GM19238 (cell line): Measurements from ENCODE around the gene MSMB.
A peak's percentile ranks its signal among the peaks of the same experiment; 100 is the strongest.

Experiments
- DNase-seq: peaks from one replicate; pipeline ENCODE4 v3.0.0; 2011; ENCODE audit warnings: low spot score; ENCODE audit not compliant: insufficient read length

The MSMB gene

DNA sequence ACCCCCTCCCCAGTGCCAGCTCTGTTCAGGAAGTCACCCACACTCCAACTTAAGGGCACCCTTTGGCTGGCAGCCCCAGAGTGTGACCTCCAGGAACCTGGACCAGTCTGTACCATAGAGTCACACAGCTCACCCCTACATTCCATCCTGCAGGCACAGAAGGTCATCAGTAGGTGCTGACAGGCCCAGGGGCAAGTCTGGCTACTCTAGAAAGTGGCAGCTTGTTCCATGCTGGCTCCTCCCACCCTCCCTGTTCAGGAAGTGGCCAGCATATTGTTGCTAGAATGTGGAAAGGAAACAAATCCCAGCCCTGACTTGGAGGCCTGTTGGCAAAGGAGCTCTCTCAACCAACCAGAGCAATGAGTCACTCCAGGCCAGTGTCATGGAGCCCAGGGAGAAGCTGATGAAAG, 12.5 kb downstream of the MSMB start:
- DNase-seq, result no peak

DNA sequence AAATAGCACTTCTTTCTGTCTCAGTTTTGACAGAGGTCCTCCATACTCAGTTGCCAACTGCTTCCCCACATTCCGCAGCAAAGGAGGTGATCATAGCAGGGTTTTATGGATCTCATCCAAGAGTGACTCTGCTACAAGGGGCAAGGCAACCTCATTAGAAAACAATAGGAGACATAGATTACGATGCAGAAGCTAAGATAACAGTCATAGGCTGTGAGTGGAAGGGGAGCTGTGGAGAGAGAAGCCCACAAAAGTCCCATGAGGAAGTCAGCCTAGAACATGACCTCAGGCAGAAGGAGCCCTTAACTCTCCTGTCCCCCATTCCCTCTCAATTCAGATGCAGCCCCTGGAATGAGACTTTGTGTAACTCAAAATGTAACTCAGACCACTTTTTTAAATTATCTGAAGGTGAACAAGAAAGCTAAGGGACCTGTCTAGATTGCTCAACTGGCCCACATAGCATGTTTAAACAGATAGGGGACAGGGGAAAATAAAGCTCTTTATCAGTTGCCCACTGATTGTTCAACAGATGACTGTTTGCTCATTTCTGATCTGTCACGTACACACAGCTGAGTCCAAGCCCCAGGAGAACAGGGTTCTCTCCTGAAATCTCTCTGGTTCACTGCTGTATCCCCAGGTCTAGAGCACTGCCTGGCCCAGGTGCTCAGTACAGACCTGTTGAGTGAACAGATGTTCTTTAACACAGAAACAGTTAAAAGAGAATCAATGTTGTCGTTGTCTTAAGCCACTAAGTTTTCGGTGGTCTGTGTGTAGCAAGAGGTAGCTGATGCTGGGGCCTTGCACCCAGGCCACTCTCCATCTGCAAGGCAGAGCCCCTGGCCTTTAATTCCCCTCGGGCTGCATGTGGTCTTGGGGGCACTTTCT, 14.2 kb downstream of the MSMB start:
- DNase-seq, result no peak

DNA sequence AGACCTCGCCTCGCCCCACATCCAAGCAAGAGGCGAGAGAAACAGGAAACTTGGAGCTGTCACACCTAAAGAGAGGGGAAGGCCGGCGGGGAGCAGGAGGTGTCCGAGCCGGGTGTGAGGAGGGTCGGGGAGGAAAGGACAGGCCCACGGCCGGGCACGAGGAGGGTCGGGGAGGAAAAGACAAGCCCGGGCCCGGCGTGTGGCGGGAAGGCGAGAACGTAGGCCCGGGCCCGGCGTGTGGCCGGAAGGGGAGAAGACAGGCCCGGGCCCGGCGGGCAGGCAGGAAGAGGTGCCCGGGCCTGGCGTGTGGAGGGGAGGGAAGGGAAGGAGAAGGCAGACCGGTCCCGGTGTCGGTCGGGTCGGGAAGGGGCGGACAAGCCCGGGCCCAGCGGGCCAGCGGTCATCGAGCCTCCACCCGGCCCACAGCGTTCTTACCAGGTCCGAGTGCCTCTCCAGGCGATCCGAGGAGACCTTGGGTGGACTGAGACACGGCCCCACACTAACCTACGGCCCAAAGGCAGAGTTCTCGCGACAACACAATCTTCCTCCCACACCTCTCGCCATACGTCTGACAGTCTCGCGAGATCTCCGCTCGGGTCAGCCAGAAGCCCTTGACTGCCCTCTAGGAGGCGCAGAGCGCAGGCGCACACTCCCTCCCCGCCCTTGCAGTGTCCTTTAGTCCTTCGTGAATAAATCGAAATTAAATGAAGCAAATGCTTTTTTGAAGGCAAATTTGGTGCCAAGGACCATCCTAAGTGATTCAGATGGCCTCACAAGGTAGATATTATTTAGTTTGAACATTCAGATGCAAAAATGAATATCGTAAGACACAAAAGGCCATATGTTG, 15.8 kb downstream of the MSMB start, which contains the start of gene NCOA4:
NCOA4 (minus strand) TSS at position 533 of the 847 bp plus-strand sequence. CDS start 13,943 bp downstream, outside the sequence.
- DNase-seq, result peak; percentile 94

DNA sequence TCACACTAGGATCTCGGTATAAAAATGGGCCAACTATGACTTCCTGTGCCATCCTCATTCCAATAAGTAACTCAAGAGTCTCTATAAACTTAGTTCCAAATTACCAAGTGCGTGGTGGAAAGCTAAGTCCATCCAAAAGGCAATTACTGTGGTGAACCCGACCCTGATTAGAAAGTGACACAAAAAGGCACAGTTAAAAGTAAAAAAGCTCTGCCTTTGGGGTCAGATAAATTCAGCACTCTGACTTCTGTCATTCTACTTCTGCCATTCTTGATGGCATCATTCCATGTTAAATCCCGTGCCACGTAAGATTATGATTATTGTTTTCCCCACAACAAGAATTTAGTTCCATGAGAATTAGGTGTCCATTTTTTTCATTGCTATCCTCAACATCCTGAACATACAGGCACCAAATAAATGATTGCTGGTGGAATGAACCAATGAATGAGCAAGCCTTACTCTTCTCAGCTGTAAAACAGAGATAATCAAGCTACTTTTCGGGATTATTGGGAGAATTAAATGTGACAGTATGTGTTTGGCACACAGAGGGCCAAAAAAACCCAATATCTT, 16.5 kb downstream of the MSMB start:
- no peak for DNase-seq

DNA sequence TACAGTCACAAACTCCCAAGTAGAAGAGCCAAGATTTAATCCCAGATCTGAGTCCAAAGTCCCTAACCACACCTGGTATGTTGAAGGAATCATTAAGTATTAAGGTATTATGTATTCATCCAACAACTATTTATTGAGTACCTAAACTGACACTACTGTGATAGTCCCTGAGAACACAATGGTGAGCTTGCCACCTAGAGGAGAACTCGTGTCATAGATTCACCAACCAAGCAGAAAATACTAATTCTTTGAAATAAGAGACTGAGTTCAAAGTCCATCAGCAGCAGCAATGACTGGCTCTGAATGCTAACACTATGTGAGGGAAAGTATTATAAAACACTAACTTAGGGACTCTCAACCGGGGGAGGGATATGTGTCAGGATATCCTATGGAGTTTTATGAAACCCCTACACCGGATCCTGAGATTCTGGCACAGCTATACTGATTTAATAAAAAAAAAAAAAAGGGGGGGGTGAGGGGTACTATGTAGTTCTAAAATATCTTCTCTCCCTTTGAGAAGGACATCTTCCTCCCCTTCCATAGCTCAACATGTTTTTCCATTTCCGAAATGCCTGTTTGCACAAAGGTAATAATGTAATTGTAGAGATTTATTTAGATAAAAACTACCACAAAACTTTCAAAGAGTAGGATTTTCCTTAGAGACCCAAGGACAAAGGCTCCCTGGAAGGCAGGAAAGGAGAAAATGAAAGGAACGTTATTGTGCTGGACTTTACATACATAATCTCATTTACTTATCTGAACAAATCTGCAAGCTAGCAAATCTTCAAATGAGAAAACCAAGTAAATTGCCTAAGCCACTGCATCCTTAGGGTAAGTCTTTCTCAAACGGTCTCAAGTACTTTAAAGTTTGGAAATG, 17.2 kb downstream of the MSMB start:
- DNase-seq, result peak; percentile 27

DNA sequence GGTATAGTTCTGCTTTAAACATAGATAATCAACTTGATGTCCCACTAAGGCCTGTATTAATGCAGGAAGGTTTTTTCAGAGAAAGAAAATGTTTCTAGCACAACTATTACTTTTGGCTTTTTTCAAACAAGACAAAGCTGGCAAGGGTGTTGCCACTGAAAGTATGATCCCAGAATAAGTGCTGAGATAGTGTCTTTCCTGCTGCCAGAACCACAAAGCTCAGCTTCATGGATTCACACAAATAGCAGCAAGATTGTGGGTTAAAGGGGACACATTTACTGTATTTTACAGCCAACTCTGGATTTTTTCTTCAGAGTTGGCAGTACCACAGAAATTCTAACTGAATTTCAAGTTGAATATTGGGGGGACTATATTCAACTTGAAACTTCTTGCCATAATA, 20.0 kb downstream of the MSMB start:
- no peak for DNase-seq

DNA sequence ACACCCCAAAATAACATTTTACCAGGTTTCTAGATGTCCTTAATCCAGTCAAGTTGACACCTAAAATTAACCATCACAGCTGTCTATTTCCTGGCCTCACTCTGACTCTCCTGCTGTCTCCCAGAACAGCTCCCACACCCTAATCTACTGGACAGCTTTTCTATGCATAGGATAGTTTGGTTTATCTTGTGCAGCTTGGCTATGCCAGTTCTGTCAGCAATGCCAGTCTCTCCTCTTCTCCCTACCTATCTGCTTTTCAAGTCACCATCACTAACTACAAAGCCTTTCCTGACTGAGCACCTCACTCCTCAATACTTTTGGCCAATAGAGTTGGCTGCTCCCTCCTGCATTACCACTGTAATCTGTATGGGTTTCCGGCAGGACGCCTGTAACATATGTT, 20.7 kb downstream of the MSMB start:
- no peak for DNase-seq

DNA sequence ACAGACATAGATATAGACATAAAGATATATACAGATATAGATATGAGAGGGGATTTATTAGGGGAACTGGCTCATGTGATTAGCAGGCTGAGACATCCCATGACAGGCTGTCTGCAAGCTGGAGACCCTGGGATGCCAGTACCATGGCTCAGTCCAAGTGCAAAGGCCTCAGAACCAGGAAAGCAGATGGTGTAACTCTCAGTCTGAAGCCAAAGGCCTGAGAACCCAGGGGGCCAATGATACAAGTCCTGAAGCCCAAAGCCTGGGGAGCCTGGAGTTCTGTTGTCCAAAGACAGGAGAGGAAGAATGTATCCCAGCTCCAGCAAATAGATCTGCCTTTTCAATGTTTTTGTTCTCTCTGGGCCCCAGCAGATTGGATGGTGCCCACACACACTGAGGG, 21.1 kb downstream of the MSMB start:
- no peak for DNase-seq

DNA sequence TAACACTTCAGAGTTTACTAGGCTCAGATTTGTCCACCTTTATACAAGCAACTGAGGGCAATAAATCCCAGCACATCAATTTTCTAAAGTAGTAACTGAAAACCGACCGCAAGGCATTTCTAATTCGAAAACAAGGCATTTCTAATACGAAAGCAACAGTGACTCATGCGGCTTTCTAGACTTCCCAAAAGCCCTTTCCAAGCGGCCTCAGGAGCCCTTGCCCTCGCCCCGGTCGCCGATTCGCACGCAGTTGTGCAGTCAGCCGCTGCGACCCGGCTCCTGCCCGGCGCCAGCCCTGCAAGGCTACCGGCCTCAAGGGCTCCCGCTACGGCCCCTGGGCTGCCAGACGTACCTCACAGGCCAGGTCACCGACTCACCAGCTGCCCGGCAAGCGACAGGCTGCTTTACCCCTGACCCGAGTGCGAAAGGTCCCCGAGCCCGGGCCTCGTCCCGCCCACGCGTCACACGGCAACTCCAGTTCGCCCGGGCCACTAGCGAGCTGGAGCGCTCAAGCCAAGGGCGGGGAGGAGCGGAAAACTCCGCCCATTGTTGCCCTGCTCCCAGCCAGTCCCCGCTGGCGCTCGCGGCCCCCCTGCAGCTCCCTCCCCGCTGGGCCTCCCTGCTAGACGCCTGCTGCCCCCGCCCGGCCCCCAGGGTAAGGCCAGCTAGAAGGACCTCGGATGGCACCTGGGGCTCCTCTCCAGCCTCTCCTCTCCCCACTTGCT, 22.9 kb downstream of the MSMB start:
- peak; percentile 67 for DNase-seq

DNA sequence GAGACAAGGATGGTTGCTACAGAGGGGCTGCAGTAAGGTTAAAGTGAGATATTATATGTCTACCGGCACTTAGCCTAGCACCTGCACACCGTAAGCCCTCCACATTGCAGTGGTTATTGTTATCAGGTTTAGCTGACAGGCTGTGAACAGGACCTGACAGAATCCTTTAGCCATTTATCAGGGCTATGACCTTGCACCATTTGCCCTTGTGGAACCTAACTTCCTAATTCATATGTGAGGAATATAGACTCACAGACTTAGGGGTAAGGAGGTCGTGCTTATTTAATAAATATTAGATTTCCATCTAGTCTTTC, 25.8 kb downstream of the MSMB start:
- no peak for DNase-seq

DNA sequence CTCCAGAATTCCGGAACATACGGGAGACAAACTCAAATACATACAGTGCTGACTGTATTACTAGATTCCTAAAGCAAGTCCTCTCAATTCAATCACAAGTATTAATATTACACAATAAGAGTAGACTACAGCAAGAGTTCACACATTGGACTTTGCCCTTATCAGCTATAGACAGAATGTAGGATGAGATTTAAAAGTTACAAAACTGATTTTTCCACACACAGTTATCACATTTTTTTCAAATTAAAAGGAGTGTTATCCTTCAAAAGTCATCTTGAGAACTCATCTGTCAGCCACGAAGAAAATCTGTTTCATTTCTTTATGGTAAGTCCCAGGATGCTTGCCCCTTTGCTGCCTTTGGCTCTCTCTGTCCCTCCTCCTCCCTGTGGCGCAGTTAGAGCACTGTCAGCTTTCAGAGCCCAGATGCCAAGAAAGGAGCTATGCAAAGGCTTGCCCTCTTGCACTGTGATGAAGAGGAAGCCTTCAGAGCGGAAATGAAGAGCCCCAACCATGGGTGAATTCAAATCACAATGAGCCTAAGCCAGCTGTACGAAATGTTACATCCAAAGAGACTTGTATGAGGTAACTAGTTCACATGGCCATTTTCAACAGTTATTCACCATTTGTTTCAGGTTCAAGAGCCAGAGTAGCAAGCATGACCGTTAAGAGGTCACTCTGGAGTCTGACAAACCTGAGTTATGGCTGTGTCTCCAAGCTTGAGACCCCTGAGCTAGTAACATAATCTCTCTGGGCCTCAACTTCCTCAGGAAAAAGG, 26.3 kb downstream of the MSMB start:
- DNase-seq, result no peak

DNA sequence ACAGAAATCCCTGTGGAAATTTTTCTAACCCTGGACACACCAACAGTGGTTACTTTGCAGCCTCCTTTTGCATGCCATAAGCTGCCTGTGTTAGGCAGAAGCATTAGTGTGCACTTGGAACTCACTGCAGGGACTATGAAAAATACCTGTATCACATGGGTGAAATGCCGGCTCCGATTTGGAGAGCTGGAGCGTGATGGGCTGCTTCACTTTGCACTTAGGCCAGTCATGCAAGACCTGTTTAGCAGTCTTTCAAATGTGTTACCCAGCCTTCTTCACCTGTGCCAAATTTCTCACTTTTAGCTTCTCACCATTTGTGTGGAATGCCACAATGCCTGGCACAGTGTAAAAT, 26.9 kb downstream of the MSMB start:
- DNase-seq, result no peak

DNA sequence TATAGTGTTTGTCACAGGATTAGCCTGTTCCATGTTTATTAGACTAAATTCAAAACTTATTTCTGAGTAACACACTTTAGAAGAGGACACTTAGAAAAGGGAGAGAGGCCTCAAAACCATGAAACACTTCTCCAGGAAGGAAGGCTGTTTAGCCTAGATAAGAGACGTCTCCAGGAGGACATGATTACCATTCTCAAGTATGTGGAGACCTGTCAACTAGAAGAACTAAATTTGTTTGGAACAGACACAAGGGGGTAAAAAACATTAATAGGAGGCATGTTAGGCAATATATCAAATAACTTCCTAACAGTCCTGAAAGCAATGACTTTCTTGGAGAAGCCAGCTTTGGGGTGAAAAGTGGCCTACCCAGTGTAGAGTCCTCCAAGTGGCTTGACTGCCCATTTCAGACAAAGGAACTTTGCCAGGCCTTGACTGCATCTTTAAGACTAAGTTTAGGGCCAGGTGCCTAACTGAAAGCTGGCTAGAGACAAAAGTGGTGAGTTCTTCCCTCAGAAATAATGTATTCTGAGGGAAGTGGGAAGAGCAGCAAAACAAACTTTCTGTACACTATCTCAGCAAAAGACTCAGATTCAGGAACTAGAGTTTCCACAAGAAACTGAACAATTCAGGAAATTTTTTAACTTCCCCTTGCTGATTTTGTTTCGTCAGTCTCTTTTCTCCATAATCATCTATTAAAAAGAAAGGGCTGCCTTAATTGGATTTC, 27.5 kb downstream of the MSMB start:
- no peak for DNase-seq

DNA sequence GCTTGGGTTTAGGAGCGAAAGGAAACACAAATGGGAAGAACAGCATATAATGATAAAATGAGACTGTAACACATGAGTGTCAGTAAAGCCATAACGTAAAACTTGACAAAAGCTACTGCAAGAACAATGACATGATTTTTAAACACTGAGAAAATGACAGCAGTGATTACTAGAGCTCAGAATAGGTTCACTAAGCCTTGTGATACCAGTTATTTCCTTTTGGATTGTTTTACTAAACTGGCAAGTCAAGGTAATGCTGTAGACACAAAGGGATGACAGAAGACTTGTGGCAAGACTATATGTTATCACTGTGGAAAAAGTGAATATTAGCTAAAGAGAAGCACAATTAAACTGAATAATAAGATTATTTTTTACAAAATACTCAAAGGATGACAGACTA, 28.3 kb downstream of the MSMB start:
- no peak for DNase-seq

DNA sequence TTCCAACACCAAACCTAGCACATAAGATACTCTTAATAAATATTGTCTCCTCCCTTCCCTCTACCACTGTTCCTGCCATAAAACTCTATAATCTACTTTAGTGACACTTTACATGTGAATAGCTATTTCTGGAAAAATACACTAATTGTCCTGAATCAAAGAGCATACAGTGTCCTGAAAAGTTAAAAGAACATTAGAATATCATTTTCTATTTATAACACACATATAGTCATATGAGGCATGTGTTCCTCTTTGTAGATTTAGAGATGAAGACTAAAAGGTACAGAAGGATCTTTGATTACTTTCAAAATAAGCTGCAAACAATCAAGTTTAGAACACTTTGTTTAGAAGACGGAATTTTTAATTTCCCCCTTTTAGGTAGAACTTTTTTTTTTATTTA, 29.3 kb downstream of the MSMB start:
- DNase-seq, result no peak

DNA sequence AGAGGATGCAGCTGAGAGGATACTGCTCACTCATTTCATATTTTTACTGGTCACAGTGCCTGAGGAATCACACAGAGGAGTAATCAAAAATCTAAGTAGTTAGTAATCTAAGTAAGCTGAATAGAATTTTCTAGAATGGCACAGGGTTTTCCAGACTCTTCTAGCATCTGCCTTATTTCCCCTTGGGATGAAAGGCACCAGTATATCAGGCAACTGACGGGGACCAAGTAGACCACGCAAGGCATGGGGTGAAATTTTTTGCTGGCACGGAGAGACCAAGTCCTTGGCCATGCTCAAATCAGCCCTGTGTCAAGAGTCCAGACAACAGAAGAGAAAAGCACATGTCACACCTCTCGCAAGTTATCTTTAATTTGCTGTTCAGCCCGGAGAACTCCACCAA, 29.9 kb downstream of the MSMB start:
- no peak for DNase-seq

DNA sequence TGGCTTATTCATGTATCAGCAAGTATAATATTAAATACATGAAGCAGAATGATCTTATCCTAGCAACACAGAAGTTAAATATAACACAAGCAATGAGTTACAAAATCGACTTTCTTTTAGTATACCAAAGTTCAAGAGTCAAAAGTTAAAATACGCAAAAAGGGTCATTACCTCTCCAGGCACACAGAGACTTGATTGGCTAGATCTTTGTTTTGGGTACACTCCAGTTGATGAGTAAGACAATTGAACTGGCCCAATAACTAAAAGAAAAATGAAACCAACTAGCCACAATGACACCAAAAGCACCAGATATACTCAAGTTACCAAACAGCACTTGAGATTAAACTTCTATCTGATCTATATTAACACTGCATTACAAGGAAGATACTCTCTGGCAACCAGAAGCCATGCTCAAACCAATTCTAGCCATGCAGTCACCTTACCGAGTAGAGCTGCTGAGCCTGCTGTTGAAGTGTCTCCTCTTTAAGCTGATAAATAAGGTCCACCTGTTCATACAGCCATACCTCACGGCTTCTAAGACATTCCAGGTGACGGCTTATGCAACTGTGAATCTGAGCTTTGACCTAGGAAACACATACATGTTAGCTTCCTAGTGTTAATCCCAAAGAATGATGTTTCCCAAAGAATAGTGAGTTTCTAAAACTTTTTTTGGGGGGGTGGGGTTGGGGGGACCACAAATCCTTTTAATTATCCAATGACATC, 31.2 kb downstream of the MSMB start:
- DNase-seq, result no peak

DNA sequence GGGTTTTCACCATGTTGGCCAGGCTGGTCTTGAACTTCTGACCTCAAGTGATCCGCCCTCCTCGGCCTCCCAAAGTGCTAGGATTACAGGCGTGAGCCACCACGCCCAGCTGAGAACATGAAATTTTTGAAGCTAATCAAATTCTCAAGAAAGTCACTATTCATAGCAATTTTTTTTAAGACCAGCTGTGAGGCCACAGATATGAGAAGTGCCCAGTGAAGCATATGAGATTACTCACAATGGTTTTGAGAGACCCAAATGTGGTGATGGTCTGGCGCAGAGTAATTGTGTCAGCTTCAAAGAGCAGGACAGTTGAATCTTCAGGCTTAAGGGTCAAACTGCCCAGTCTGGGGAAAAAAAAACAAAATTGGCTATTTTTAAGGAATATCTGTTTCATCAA, 31.9 kb downstream of the MSMB start:
- no peak for DNase-seq

DNA sequence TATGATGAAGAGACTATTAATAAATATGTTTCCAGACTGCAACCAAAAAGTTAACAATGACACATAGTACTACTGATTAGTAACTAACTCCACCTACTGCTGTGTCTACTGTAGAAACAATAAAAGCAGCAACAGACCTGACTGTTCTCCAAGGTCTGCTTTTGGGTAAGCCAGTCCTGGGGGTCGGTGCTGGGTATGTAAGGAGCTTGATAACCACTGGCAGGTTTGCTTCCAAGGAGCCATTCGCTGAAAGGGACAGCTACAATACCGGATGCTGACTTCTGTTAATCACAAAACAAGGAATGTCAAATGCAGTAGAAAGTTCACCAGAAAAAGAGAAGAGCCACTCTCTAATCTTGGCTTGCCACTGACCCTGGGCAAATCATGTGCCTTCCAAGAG, 33.3 kb downstream of the MSMB start:
- no peak for DNase-seq
